Dermis microvascular lymphatic vessel endothelial cell (primary cell): ENCODE measurements around the gene NOD2. TPM values are rescaled to one million over a fixed set of nuclear protein-coding genes. Genes with fewer than 3 reads are reported as not detected.
A peak's percentile ranks its signal among the peaks of the same experiment; 100 is the strongest.

Experiments
- DNase-seq, 2 donors: peaks; one replicate each; pipeline versions ENCODE4 v3.0.0 to v3.0.0-alpha.2; 2010; ENCODE audit warnings: low read depth in 2 of 2
- total RNA-seq: library from RNA; depleted of rRNA; stranded (reverse); fragments of >200 nt; gene quantifications from 2 replicates; pipeline ENCODE4 v1.2.1, GENCODE V29; 2014

The NOD2 gene
- total RNA-seq, 1 donor from 2014 or later: 0.26 TPM

DNA sequence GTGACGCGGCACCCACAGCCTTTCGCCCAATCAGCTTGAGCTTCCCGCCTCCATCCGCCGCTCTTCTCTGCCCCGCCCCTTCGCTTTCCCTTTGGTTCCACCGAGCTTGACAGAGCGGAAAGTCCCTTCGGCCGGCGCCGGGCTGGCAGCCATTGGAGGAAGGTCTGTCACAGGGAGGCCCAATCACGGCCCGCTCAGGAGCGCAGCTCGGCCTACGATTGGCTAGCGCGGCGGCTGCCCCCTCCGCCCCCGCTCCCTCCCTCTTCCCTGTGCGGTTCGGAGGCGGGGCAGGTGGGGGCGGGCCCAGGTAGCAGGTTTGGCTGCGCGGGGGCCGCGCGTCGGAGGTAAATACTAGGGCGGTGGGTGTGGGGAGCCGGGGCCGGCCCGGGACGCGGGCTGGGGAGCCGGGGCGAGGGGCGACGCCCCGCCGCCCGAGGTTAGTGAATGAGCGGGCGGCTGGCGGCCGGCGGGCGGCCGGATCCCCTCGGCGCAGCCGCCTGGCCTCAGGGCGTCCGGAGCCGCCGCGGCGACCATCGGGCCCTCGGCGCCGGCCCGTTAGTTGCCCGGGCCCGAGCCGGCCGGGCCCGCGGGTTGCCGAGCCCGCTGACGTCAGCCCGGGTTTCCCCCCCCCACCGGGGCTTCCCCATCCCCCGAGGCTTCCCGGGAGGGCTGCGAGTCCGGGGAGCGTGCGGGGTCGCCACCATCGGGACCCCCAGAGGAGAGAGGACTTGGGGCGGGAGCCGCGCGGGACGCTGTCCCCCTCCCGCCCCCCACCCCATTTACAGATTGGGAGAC lies 48.6 kb downstream of the NOD2 start, which contains the start of gene CYLD:
CYLD (plus strand) TSS at position 306 of the 795 bp plus-strand sequence. CDS start 7,613 bp downstream, outside the sequence.
- peak; percentile 97 to 100 for DNase-seq

DNA sequence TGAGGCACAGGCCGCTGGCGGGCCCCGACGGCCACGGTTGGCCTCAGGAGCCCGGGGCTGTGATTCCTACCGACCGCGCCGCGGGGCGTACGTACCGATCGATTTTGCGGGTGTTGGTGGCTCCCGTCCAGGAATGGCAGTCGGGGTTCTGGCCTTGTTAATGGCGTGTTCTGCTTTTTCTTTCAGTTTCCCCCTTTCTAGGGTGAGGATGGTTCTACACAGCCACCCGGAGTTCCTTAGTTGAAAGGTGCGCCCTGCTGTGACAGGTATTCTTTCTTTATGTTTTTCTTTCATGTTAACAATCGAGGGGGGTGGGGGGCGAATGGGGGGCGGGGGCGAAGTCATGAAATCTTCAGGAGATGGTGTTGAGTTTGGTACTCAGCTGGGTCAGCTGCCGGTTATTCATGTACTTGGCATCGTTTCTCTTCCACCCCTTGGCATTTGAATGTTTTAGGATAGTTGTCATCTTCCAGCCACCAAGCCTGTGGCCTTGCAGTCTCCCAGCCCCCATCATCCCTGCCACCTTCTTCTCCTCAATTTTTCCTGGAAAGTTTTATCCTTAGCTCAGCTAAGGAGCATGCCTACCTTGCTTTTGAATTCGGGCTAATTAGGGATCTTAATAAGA lies 49.3 kb downstream of the NOD2 start:
- peak in 1 of 2 donors; percentile 20 for DNase-seq

DNA sequence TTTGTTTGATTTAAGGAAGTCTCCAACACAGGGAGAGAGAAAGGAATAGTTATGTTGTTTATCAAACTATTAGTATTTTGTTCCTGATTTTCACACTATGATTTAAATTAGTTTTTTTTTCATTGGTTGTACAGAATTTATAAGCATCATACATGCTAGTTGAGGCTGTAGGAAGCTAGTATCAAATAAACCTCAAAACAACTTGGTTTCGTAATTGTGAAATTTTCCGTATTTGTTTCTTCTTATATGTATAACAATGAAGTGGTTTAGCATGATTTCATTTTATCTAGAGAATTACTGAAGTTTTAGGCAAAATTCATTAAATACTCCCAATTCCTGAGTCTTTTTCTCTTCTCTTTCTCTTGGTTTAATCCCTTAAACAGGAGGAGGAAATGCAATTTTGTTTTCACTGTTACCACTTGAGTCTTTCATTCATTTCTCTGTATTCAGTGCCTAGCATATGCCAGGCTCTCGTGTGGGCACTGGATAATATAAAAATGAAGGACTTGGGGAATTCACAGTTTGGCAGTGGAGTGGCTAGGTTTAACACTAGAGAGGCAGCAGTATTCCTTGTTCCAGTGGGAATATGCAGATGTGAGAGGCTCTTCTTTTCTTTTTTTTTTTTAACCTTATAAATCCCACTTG lies 50.3 kb downstream of the NOD2 start:
- no peak for DNase-seq

DNA sequence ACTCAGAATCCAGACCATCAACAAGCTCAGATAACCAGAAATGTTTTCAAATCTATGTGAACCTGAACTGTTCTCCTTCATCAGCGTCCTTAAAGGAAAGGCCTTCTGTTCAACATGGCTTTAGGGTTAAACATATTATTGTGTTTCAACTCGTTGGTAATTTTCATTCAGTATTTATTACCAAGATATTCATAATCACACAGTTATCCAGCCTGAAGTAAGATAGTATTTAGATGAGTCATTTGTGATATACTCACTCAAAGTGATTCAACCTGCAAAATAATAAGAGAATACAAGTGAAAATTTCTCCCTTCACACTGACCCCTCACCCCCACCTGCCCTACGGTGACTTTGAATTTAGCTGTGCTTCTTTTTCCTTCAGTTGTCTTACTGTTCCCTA lies 51.5 kb downstream of the NOD2 start:
- DNase-seq: peak in 1 of 2 donors; percentile 12

DNA sequence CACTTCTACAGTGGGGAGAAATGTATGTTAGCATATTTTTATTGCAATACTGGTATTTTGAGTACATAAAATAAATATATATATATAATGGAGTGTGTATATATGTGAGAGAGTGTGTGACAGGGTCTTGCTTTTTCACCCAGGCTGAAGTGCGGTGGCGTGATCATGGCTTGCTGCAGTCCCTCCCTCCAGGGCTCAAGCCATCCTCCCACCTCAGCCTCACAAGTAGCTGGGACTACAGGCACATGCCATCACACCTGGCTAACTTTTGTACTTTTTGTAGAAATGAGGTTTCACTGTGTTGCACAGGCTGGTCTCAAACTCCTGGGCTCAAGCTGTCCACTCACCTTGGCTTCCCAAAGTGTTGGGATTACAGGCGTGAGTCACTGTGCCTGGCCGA lies 52.5 kb downstream of the NOD2 start:
- DNase-seq: no peak

DNA sequence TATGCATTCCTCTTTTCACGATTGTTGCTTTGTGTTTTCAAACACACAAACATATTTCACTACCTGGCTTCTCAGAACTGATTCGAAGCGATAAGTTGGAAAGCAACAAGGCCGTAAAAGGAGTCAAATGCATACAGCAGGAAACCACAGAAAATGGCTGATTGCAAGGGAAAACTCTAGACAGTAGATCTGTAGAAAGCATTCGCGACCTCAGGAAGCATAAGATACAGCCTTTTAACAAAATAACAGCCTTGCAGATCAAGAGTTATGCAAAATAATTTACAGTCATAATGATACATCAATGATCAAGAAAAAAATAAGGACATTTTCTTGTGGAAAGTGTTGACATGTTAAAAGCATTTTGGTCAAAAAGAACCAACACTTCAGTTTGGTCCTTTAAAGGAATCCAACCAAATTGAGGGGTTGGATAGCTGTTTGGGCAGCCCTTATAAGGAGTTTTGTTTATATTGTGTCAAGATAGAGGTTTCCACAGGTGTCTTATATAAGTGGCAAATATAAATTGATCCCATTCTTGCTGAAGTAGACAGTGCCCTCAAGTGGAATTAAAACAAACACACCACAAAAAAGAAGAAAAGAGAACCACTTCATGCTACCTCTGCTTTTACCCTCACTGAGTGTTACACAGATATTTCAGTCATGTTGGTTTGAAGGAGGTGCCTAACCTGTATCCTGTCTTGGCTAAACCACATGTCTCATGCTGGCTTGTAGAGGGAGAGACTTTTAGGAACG lies 54.0 kb downstream of the NOD2 start:
- DNase-seq: peak in 1 of 2 donors; percentile 24

DNA sequence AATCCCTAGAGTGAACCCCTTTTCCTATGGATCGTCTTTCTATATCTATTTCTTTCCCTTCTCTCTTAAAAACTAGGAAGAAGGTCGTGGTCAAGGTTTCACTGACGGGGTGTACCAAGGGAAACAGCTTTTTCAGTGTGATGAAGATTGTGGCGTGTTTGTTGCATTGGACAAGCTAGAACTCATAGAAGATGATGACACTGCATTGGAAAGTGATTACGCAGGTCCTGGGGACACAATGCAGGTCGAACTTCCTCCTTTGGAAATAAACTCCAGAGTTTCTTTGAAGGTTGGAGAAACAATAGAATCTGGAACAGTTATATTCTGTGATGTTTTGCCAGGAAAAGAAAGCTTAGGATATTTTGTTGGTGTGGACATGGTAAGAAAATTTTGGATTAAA lies 58.1 kb downstream of the NOD2 start:
- DNase-seq: no peak

DNA sequence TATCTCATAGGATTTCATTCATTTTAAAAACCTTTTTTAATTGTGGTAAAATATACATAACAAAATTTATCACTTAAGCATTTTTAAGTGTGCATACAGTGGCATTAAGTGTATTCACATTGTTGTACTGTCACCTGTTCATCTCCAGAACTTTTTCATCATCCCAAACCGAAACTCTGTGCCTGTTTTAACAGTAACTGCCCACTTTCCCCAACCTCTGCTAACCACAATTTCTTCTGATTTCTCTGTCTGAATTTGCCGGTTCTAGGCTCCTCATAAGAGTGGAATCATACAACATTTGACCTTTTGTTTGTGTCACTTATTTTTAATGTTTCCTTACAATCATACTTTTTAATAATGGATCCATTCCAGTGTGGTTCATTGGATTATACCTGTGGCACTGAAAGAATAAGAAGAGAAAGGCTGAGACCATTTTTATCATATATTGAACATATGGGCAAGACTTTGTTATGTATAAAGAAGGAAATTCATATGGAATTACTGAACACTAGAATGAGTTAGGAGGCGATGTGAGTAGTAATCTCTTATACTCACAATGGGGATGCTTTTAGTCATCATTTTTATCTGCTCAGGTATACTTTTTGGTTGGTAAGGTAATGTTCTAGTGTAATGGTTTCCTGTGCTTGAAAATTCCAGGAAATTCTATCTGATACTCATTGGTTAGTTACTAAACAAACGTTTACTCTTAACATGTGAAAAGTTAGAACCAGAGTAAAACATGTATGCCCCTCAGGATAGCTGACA lies 59.2 kb downstream of the NOD2 start:
- DNase-seq: no peak

DNA sequence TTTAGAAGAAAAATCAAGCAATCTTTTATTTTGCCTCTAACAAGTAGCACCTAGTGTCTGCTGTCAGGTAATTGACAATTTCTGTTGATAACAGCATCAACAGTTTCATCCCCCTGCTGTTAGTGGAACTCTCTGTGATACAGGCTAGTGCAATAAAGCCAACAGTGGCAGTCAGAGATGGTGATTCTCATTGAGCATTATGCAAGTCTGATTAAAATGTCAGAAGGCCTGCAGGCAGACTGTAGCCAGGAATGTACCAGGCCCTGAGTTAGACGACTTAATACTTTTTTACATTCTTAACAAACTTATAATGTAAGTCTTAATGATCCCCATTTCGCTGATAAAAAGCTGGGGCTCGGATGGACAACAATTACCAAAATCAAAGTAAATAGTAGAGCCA lies 63.1 kb downstream of the NOD2 start:
- DNase-seq: no peak

DNA sequence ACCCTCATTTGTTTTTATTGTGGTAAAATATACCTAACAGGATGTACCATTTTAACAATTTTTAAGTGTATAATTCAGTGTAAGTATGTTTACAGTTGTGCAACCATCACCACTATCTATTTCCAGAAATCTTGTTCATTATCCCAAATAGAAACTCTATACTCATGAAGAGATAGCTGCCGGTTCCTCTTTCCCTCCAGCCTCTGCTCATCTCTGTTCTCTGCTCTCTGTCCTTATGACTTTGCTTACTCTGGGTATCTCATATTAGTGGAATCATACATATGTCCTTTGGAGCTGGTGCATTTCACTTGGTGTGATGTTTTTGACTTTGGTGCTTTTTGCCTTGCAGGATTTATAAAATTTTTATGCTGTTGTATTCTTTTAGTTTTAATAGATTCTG lies 67.9 kb downstream of the NOD2 start:
- DNase-seq: no peak

DNA sequence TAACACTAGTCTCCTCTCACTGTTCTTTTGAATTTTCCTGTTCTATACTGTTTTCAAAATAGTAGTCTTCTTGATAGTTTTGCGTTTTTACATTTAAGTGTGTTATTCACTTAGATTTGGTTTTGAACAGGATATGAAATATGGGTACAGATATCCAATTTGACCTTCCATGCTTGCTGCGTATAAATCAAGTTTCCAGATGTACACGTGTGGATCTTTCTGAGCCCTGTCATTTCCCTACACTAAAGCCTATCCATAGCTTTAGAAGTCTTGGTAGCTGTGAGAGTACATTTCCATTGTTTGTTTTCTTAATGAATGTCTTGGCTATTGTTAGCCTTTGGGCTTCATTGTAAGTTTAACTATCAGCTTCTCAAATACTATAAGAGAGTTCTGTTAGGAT lies 68.8 kb downstream of the NOD2 start:
- peak in 1 of 2 donors; percentile 31 for DNase-seq

DNA sequence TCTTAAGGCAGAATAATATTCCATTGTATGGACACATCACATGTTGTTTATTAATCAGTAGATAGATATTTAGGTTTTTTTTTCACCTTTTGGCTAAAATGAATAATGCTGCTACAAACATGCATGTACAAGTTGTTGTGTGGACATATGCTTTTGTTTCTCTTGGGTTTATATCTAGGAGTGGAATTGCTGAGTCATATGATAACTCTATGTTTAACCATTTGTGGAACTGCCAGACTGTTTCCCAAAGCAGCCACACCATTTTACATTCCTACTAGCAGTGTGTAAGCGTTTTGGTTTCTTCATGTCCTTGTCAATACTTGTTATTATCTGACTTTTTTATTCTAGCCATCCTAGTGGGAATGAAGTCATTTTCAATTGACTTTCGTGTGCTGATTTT lies 69.8 kb downstream of the NOD2 start:
- no peak for DNase-seq

DNA sequence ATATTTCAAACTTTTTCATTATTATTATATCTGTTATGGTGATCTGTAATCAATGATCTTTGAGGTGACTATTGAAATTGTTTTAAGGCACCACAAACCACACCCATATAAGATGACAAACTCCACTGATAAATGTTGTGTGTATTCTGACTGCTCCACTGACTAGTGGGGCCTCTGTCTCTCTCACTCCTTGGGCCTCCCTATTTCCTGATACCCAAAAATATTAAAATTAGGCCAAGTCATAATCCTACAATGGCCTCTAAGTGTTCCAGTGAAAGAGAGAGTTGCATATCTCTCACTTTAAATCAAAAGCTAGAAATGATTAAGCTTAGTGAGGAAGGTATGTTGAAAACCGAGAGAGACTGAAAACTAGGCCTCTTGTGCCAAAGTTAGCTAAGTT lies 71.9 kb downstream of the NOD2 start:
- DNase-seq: no peak

DNA sequence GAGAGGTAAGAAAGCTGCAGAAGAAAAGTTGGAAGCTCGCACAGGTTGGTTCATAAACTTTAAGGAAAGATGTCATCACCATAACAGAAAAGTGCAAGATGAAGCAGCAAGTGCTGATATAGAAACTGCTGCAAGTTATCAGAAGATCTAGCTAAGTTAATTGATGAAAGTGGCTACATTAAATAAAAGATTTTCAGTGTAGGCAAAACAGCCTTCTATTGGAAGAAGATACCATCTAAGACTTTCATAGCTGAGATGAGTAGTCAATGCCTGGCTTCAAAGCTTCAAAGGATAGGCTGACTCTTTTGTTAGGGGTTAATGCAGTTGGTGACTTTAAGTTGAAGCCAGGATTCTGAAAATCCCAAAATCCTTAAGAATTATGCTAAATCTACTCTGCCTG lies 72.5 kb downstream of the NOD2 start:
- DNase-seq: no peak

DNA sequence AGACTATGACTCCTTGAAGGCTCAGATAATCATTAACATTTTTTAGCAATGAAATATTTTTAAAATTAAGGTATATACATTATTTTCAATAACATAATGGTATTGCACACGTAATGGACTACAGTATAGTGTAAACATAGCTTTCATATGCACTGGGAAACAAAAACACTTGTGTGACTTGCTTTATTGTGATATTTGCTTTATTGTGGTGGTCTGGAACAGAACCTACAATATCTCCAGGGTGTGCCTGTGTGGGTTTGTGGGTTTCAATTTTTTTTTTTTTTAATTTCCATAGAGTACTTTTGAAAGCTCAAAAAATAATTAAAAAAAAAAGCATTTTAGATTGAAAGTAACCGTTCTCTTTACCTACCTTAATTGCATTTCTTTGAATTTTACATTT lies 73.8 kb downstream of the NOD2 start:
- DNase-seq: no peak

DNA sequence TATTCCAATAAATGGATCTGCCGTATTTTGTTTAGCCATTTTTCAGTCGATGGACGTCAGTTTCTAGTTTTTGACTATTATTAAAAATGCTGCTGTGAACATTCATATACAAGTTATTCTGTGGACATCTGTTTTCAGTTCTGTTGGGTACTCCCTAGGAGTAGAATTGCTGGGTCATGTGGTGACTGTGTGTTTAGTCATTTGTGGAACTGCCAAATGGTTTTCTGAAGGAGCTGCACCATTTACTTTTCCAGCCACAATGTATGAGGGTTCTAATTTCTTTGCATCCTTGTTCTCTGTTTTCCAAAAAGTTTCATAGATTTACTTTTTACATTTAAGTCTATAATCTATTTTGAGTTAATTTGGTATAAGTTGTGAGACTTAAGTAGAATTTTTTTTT lies 78.0 kb downstream of the NOD2 start:
- no peak for DNase-seq

DNA sequence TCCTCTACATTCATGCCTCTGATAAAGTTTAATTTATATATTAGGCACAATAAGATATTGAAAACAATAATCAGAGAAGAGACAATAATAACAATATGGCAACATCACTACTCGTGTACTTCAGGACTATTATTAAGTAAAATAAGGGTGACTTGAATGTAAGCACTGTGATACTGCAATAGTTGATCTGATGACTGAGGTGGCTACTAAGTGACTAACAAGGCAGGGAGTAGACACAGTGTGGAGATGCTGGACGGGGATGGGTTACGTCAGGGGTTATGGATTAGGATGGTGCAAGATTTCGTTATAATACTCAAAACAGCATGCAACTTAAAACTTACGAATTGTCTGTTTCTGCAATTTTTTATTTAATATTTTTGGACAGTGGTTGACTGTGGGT lies 81.0 kb downstream of the NOD2 start:
- DNase-seq: no peak

DNA sequence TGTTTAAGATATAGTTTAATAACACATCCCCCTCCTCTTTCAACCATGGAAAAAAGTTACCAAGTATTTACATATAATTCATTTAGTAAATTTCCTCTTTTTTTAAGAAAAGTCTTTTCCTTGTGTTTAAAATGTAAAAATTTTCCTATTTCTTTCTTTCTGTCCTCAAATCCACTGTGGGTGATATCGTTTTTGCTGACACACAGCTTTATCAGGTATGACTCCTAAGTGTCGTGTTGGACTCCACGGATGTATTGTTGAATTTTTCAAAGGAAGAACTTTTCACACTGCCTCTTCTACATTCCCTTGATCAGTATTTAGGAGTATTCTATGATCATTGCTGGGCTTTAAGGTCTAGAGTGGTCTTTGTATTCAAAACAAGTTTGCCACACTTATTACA lies 81.6 kb downstream of the NOD2 start:
- no peak for DNase-seq

DNA sequence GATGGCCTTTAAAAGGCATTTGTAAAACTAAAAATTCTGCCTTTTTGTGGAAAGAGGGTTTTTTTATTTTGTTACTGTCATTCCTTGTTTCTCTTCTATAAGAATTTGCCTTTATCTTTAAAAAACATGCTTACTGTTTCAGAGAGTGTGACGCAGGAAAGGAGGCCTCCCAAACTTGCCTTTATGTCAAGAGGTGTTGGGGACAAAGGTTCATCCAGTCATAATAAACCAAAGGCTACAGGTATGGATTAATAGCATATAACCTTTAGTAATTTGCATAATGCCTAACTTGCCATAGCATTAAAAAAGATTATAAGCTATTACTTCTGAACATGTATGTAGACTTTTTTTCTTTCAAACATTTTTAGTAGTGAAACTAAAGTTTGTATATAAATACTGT lies 82.6 kb downstream of the NOD2 start:
- no peak for DNase-seq

DNA sequence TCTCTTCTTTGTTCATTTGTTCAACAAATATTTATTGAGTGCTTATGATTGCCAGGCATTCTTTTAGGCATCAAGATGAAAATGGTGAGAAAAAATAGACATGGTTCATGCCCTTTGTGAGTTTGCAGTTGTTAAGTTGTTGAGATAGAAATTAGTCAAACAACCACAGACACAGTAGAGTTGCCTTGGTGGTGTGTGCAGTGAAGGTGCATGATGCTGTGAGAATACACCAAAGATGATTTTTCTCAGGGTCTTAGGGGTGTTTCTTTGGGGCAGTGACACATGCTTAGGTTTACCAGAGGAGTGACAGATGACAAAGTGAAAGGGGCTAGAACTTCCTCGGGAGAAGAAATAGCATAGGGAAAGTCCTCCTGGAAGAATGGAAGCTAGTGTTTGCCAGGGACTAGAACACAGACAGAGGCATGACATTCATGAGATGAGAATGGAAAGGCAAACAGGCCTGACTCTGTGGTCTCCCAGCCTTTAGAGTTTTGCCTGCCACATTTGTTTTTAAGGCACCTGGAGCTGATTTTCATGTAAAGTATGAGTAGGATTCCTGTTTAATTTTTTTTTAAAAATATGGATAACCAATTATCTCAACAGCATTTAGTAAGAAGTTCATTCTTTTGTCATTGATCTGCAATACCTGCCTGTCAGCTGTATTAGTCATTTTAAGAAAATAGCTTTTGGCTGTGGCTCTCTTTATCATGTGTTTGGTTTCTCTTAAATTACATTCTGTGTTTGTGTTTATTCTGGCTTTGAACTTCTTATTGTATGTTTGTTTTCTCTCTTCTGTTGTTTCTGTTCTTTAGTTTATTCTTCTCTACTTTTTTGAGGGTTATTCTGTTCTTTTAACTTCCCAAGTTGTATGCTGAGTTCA lies 85.1 kb downstream of the NOD2 start:
- DNase-seq: no peak
